ENCODE measurements around the gene WDR49.

Gene WDR49

GRCh38 chr3:167653760-167654159, at the start of gene WDR49:
Gene WDR49 (minus strand): TSS chr3:167653942. CDS start chr3:167653425, 517 bp downstream.
- TF ChIP-seq GATA1 (IDR thresholded peaks at IDR 0.05; ENCODE audit: low read depth, low read length) (no peak), POLR2A (IDR thresholded peaks at IDR 0.05; ENCODE audit: low read length) (no peak)
- no peak for DNase-seq

DNA sequence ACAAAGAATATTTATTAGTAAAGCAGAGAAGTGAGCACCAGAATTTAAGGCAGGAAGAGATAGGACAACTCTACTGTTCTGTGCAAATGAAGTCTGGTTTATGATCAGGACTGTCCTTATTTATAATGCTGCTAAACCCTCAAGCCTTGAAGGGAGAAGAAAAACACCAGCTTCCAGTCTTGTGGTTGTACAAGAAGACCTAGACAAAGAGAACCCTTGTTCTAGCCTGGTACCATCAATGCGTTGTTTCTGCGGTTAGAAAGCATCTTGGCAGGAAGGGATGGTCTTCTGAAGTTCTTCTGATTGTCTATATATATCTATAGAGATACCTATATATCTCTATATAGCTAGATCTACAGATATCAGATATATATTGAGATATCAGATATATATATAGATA, 47.2 kb upstream of the WDR49 start:
- TF ChIP-seq GATA1 (IDR thresholded peaks at IDR 0.05; ENCODE audit: low read depth, low read length): no peak
- no peak for TF ChIP-seq POLR2A (IDR thresholded peaks at IDR 0.05; ENCODE audit: low read length)
- DNase-seq: no peak

GRCh38 chr3:167700046-167700445, 46.3 kb upstream of the WDR49 start:
- no peak for TF ChIP-seq POLR2A (IDR thresholded peaks at IDR 0.05; ENCODE audit: low read length)
- no peak for TF ChIP-seq GATA1 (IDR thresholded peaks at IDR 0.05; ENCODE audit: low read depth, low read length)
- DNase-seq: no peak

DNA sequence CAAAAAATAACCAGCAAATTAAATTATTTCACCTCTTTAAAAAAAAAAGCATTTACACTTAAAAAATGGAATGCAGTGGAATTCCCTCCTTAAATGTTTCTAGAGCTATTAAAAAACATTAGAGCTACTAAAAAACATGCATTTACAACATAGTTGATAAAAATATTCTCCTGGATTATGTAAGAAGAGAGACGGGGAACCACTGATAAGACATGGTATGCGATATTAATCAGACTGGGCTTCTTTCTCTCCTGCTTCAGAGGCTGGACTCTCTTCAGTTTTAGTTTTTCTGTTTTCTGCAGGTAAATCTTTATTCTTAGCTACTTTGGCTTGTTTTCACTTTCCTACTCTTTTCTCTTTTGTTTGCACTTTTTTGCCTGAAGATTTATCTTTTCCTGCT, 40.4 kb upstream of the WDR49 start:
- DNase-seq: no peak
- TF ChIP-seq POLR2A (IDR thresholded peaks at IDR 0.05; ENCODE audit: low read length): no peak
- no peak for TF ChIP-seq GATA1 (IDR thresholded peaks at IDR 0.05; ENCODE audit: low read depth, low read length)

DNA sequence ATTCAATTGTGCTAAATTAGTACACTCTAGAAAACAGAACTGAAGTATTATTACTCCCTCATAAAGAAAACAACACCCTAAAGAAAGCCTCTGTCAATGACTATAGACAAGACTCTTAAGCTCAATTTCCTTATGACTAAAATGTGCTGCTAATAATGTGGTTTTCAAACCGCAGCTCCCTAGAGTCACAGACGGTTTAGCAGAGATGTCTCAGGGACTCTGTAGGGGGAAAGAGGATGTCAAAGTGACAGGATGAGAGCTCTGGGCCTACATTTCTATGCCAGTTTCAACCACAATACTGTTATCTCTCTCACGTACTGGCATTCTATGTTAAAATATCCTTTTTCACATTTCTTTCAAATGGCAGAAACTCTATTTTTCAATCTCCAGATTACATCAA, 37.6 kb upstream of the WDR49 start:
- TF ChIP-seq POLR2A (IDR thresholded peaks at IDR 0.05; ENCODE audit: low read length) (no peak), GATA1 (IDR thresholded peaks at IDR 0.05; ENCODE audit: low read depth, low read length) (no peak)
- DNase-seq: no peak

DNA sequence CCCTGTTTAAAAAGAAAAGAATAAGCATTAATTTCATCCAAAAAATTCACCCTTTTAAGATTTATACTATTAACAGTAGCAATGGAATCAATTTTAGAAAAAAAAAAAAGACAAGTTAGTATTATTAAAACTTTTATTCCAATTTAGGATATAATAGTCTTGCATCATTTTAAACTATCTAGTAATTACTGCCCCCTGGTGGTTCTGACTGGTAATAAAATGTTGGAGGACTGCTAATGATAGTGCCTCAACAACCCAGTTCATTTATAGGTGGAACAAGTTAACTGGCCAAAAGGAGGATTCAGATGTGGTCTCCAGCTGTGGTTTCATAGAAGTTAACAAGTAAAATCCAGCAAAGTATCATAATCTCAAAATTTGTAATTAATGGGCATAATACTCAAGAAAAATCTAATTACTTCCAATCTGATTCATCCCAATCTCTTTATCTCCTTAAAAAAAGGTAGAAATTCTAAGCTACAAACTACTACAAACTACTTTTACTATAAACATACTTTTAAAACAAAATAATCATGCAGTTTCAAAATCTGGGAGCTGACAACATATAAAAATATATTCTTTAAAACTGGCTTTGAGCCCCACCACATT, 30.7 kb upstream of the WDR49 start:
- TF ChIP-seq POLR2A (IDR thresholded peaks at IDR 0.05; ENCODE audit: low read length): no peak
- TF ChIP-seq GATA1 (IDR thresholded peaks at IDR 0.05; ENCODE audit: low read depth, low read length): no peak
- DNase-seq: peak; percentile 70 to 85

- no peak for DNase-seq
- TF ChIP-seq GATA1 (IDR thresholded peaks at IDR 0.05; ENCODE audit: low read depth, low read length) (no peak), POLR2A (IDR thresholded peaks at IDR 0.05; ENCODE audit: low read length) (no peak)
These were observed 25.8 kb upstream of the WDR49 start for GRCh38 chr3:167679526-167679925.

- TF ChIP-seq POLR2A (IDR thresholded peaks at IDR 0.05; ENCODE audit: low read length) (no peak), GATA1 (IDR thresholded peaks at IDR 0.05; ENCODE audit: low read depth, low read length) (no peak)
- peak; percentile 41 to 42 for DNase-seq
These were observed 22.1 kb upstream of the WDR49 start for GRCh38 chr3:167675848-167676247.

DNA sequence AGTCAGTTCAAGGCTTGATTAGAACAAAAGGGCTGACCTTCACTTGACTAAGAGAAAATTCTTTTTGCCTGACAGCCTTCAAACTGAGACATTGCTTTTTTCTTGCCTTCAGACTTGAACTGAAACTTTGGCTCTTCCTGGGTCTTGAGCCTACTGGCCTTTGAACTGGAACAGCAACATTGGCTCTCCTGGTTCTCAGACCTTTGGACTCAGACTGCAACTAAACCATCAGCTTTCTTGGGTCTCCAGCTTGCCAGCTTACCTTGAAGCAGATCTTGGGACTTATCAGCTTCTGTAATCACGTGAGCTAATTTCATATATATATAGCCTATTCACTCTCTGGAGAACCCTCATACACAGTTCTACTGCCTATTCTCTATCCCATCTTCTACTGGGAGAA, 19.5 kb upstream of the WDR49 start:
- DNase-seq: no peak
- TF ChIP-seq POLR2A (IDR thresholded peaks at IDR 0.05; ENCODE audit: low read length) (no peak), GATA1 (IDR thresholded peaks at IDR 0.05; ENCODE audit: low read depth, low read length) (no peak)

DNA sequence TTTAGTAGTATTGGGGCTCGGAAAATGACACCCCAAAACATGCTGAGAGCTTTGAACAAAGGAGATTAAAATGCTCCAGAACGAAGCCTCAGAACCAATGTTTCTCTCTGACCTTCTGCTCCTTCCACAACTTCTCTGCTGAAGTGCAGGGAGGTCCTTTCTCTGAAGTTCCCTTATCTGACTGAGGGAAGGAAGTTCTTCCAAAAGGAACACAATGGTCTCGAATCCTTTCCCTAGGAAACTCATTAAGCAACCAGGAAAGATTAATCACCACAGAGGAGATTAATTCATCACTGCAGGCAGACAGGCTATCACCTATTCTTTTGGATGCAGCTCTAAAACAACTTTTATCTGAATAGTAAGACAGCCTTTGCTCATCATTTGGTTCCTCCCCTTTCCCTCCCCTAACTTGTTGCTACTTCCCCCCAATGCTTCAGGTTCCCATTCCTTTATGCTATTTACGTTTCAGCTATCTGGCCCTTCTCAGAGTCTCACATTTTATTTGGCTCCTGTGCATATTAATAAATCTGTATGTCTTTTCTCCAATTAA, 18.2 kb upstream of the WDR49 start:
- no peak for TF ChIP-seq POLR2A (IDR thresholded peaks at IDR 0.05; ENCODE audit: low read length)
- TF ChIP-seq GATA1 (IDR thresholded peaks at IDR 0.05; ENCODE audit: low read depth, low read length): no peak
- DNase-seq: no peak

GRCh38 chr3:167669699-167670098, 16.0 kb upstream of the WDR49 start:
- DNase-seq: no peak
- TF ChIP-seq POLR2A (IDR thresholded peaks at IDR 0.05; ENCODE audit: low read length) (no peak), GATA1 (IDR thresholded peaks at IDR 0.05; ENCODE audit: low read depth, low read length) (no peak)

GRCh38 chr3:167668651-167669050, 14.9 kb upstream of the WDR49 start:
- DNase-seq: peak; percentile 19 to 54
- TF ChIP-seq POLR2A (IDR thresholded peaks at IDR 0.05; ENCODE audit: low read length): no peak
- no peak for TF ChIP-seq GATA1 (IDR thresholded peaks at IDR 0.05; ENCODE audit: low read depth, low read length)

DNA sequence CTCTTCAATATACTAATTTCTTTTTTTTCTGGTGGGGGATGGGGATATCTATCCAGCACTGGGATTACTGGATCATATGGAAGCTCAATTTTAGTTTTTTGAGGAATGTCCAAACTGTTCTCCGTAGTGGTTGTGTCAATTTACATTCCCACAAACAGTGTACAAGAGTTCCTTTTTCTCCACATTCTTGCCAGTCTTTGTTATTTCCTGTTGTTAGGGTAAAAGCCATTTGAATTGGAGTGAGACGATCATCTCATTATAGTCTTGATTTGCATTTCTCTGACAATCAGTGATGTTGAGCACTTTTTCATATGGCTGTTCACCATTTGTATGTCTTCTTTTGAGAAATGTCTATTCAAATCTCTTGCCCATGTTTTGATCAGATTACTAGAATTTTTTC, 12.8 kb upstream of the WDR49 start:
- no peak for TF ChIP-seq GATA1 (IDR thresholded peaks at IDR 0.05; ENCODE audit: low read depth, low read length)
- TF ChIP-seq POLR2A (IDR thresholded peaks at IDR 0.05; ENCODE audit: low read length): no peak
- DNase-seq: no peak

DNA sequence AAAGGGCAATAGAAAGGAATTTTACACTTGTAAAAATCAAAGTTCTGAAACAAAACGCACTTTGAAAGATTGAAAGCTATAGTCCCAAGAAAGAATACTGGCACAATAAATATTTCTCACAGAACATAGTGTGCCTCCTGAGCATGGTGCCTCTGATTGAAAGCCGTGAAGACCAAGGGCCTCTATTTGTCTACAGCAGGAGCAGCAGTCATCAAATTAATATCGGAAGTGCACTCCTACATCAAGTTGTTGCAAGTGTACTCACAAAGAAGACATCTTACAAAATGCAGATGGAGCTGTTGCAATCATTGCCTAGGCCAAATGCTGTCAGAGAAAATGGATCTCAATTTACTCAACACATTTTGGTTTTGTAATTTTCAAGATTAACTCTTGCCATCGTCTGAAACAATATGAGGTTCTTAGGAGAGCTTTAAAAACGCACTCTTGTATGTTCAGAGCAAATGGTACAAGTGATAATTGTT, 9.2 kb upstream of the WDR49 start:
- TF ChIP-seq POLR2A (IDR thresholded peaks at IDR 0.05; ENCODE audit: low read length): no peak
- no peak for TF ChIP-seq GATA1 (IDR thresholded peaks at IDR 0.05; ENCODE audit: low read depth, low read length)
- DNase-seq: no peak

DNA sequence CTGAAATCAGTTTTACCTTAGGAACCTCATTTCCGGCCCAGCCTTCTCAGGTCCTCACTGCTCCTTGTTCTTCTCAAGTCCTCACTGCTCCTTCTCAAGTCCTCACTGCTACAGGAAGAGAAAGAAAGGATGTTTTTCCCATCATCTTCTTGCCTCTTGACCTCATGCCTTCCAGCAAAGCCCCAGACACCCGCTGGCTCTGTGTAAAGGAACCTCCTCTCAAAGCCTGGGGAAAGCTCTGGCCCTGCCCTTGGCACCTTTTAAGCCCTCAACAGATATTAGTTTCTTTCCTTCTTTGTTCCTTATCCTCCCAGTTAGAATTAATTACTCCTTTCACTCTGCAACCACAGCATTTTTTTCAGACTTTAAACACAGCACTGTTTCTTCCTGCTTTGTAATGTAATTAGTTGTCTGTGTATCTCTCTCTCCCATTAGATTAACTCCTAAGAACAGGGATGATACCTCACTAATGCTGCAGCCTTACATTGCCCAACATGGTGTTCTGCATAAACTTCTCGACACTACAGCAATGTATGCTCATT, 4.0 kb upstream of the WDR49 start:
- no peak for TF ChIP-seq POLR2A (IDR thresholded peaks at IDR 0.05; ENCODE audit: low read length)
- no peak for TF ChIP-seq GATA1 (IDR thresholded peaks at IDR 0.05; ENCODE audit: low read depth, low read length)

More for the DNA sequence above, 4.0 kb upstream of the WDR49 start:
- DNase-seq: no peak
